ENCODE data around the gene MRPS18A. TPM values are rescaled to one million over a fixed set of nuclear protein-coding genes. Genes with fewer than 3 reads are reported as not detected.
A peak's percentile ranks its signal among the peaks of the same experiment; 100 is the strongest.

The MRPS18A gene
- total and polyA plus RNA-seq, 2 of the 13 experiments (the other 11 are each of a cell fraction or from before 2014, with no cell fraction given), result 87.8 to 89.1 TPM

GRCh38 chr6:43635387-43636307 is 51.9 kb downstream of the MRPS18A start, which contains the start of gene MAD2L1BP (continued):
- TF ChIP-seq ZBTB1 (CRISPR knock-in tag; IDR thresholded peaks at IDR 0.05; ENCODE audit: borderline replicate concordance), result peak; percentile 77; the same call in 1 of the 2 replicates
- peak; percentile 69 for TF ChIP-seq ZNF160 (CRISPR knock-in tag; IDR thresholded peaks at IDR 0.05)
- TF ChIP-seq YEATS4 (CRISPR knock-in tag; IDR thresholded peaks at IDR 0.05; ENCODE audit: borderline replicate concordance), result peak; percentile 86; the same call in 1 of the 2 replicates
- TF ChIP-seq ZNF878 (CRISPR knock-in tag; IDR thresholded peaks at IDR 0.05), result peak; percentile 87; the same call in 1 of the 2 replicates
- TF ChIP-seq RBM39 (IDR thresholded peaks at IDR 0.05; ENCODE audit: low read depth, low read length, poor library complexity, severe bottlenecking), result peak; percentile 84
- TF ChIP-seq CBX1 (IDR thresholded peaks at IDR 0.05; ENCODE audit: low read depth), result peak; percentile 89
- 0 out of 2 replicates have a peak, but pooled peaks have one; percentile 69 for TF ChIP-seq THYN1 (CRISPR knock-in tag; IDR thresholded peaks at IDR 0.05; ENCODE audit: borderline replicate concordance, low read depth)
- peak; percentile 38 for TF ChIP-seq PTBP1 (IDR thresholded peaks at IDR 0.05; ENCODE audit: low read depth, low read length, poor library complexity, severe bottlenecking)
- TF ChIP-seq PRDM4 (CRISPR knock-in tag; IDR thresholded peaks at IDR 0.05; ENCODE audit: borderline replicate concordance), result no peak
- peak; percentile 38; the same call in 1 of the 2 replicates for TF ChIP-seq HDAC2 (CRISPR knock-in tag; IDR thresholded peaks at IDR 0.05)
- TF ChIP-seq SNAI1 (CRISPR knock-in tag; IDR thresholded peaks at IDR 0.05; ENCODE audit: borderline replicate concordance), result peak; percentile 64; the same call in 1 of the 2 replicates
- no peak; the same call in 1 of the 2 replicates for TF ChIP-seq ZBTB3 (CRISPR knock-in tag; IDR thresholded peaks at IDR 0.05; ENCODE audit: borderline replicate concordance, low read depth)
- peak; percentile 50 for TF ChIP-seq NCOA2 (CRISPR knock-in tag; IDR thresholded peaks at IDR 0.05)
- no peak for TF ChIP-seq TBP (CRISPR knock-in tag; IDR thresholded peaks at IDR 0.05)
- TF ChIP-seq MEF2D (CRISPR knock-in tag; IDR thresholded peaks at IDR 0.05), result peak; percentile 86
- peak; percentile 59; the same call in 1 of the 2 replicates for TF ChIP-seq GMEB2 (CRISPR knock-in tag; IDR thresholded peaks at IDR 0.05; ENCODE audit: low read depth)
- no peak for TF ChIP-seq NFRKB (IDR thresholded peaks at IDR 0.05)
- TF ChIP-seq BCL3 (CRISPR knock-in tag; IDR thresholded peaks at IDR 0.05), result no peak
- peak; percentile 82; the same call in 1 of the 2 replicates for TF ChIP-seq RNF219 (CRISPR knock-in tag; IDR thresholded peaks at IDR 0.05)
- no peak for TF ChIP-seq ZNF644 (CRISPR knock-in tag; IDR thresholded peaks at IDR 0.05; ENCODE audit: low read depth)
- no peak for TF ChIP-seq SETDB1 (CRISPR knock-in tag; IDR thresholded peaks at IDR 0.05; ENCODE audit: borderline replicate concordance)

Measured in HepG2 (cell line).